Heart left ventricle (tissue), 13 donors: ENCODE measurements around the gene PLOD1.

Experiments used
- CTCF ChIP-seq, 12 donors: fragments of 200-600 bp; sonication (generic) in 4 of 12; IDR thresholded peaks; one replicate each; pipeline versions ENCODE4 v1.5.0 to v1.8.0; 2018 to 2022; ENCODE audit warnings: antibody characterized with exemption in 12 of 12, mild to moderate bottlenecking in 5 of 12
- POLR2A ChIP-seq, 2 donors: fragments of 450-650 bp; IDR thresholded peaks; one replicate each; pipeline ENCODE4 v1.6.1; 2017; ENCODE audit warnings: antibody characterized with exemption in 2 of 2, mild to moderate bottlenecking in 2 of 2, moderate library complexity in 2 of 2
- donor health status: ischemic (EF 13 %, LVEDD 7.1; RV severe dilation, severe dysfunction).
- donor health status: DM: no; HTN: yes; CAD: no.
- donor health status: DM: no; HTN: no; CAD: no.
- donor health status: ischemic (EF 25% LVEDD 6.9; RV normal size, moderate dysfunction).
- donor health status: ischemic (EF 25% LVEDD 5.7; RV mildly dilated, moderate dysfunction).
- donor health status: ischemic (EF 35%, LVEDD 5.7; RV mildly dilated, moderate dysfunction).
- donor health status: nonischemic (EF 11% LVEDD 7.7; RV severe dilation, severe dysfunction).
- donor health status: DM: yes; HTN: yes; CAD: no.
- donor health status: PGD.
- donor health status: ischemic (EF 29% LVEDD 5.4; RV normal size, mild dysfunction).
- donor health status: nonischemic (EF 23%, LVEDD 6.1; RV moderate dilation, normal function).

GRCh38 chr1:11942280-11942679, 7.8 kb downstream of the PLOD1 start:
- TF ChIP-seq POLR2A (IDR thresholded peaks at IDR 0.05): no peak
- TF ChIP-seq CTCF (IDR thresholded peaks at IDR 0.05): no peak
